Left colon (tissue), 2 donors: ENCODE measurements around the gene GRIFIN. TPM values are rescaled to one million over a fixed set of nuclear protein-coding genes. Genes with fewer than 3 reads are reported as not detected.

ENCODE experiments used
- ATAC-seq: fragments of 200-7000 bp; cut with Tn5 transposase; one replicate; pipeline ENCODE4 v1.9.1; 2020; ENCODE audit warnings: mild to moderate bottlenecking, moderate library complexity
- DNase-seq, 2 donors: peaks; one replicate each; pipeline ENCODE4 v3.0.0-alpha.2; 2020
- intact Hi-C, 2 donors: fragments of 100-400 bp; cut with DNase I in 1 of 2; cut with micrococcal nuclease in 1 of 2; formaldehyde crosslinking; loops; one replicate each; pipeline versions ENCODE4 v1.11.2 to v1.14.0; 2022; cut with DNase I, micrococcal nuclease
- total RNA-seq, 2 donors: library from RNA; stranded (reverse); fragmentation: NEBNext Ultra II Directional; extraction: Animal tissue kit (Norgen Biotek cat#: 25700); gene quantifications; one replicate each; pipeline ENCODE4 v1.2.1, GENCODE V29; 2021
- donor health status: DM: no; HTN: no; CAD: no.
- donor health status: DM: yes; HTN: yes; CAD: no.

GRIFIN gene
- total RNA-seq, 2 donors from 2014 or later = not detected

- DNase-seq (no peak), ATAC-seq (no peak)
- intact Hi-C loops = no loop called here
Measured at GRCh38 chr7:2484868-2485267, 8.7 kb upstream of the GRIFIN start.

- ATAC-seq (peak; percentile 46), DNase-seq (peak in 1 of 2 donors; percentile 17)
- intact Hi-C loops = no loop called here
Measured at GRCh38 chr7:2483494-2483893, 7.3 kb upstream of the GRIFIN start.

- no peak for ATAC-seq
- intact Hi-C loops = no loop called here
- peak in 1 of 2 donors; percentile 3 for DNase-seq
Measured at GRCh38 chr7:2482725-2483451, 6.7 kb upstream of the GRIFIN start.

GRCh38 chr7:2481195-2481594 lies 5.0 kb upstream of the GRIFIN start:
- intact Hi-C loops = no loop called here
- ATAC-seq (no peak), DNase-seq (no peak)

GRCh38 chr7:2480070-2480408 lies 3.8 kb upstream of the GRIFIN start:
- intact Hi-C loops = no loop called here
- DNase-seq (no peak), ATAC-seq (no peak)

- intact Hi-C loops = no loop called here
- ATAC-seq (no peak), DNase-seq (no peak)
Measured at GRCh38 chr7:2479276-2480069, 3.3 kb upstream of the GRIFIN start.

GRCh38 chr7:2478800-2479199 lies 2.6 kb upstream of the GRIFIN start:
- DNase-seq (peak in 1 of 2 donors; percentile 33), ATAC-seq (peak; percentile 27)
- intact Hi-C loops = no loop called here

GRCh38 chr7:2478399-2478785 lies 2.2 kb upstream of the GRIFIN start:
- DNase-seq (peak; percentile 78 to 82), ATAC-seq (peak; percentile 91)
- intact Hi-C loops = no loop called here

- peak; percentile 53 to 77 for DNase-seq
- intact Hi-C loops = no loop called here
- peak; percentile 88 for ATAC-seq
Measured at GRCh38 chr7:2477447-2478398, 1.5 kb upstream of the GRIFIN start.

- intact Hi-C loops = no loop called here
- ATAC-seq = no peak
- no peak for DNase-seq
Measured at GRCh38 chr7:2476776-2477446, 713 bp upstream of the GRIFIN start.

GRCh38 chr7:2475678-2476015 lies 551 bp downstream of the GRIFIN start:
- DNase-seq = no peak
- intact Hi-C loops = no loop called here
- ATAC-seq = no peak

GRCh38 chr7:2474813-2475677 lies 1.2 kb downstream of the GRIFIN start:
- no peak for DNase-seq
- no peak for ATAC-seq
- intact Hi-C loops = no loop called here

- ATAC-seq (no peak), DNase-seq (no peak)
- intact Hi-C loops = no loop called here
Measured at GRCh38 chr7:2474224-2474623, 2.0 kb downstream of the GRIFIN start.

- DNase-seq = no peak
- intact Hi-C loops = no loop called here
- ATAC-seq = no peak
Measured at GRCh38 chr7:2473496-2474180, 2.6 kb downstream of the GRIFIN start.

GRCh38 chr7:2472739-2473138 lies 3.5 kb downstream of the GRIFIN start:
- no peak for ATAC-seq
- intact Hi-C loops = no loop called here
- no peak for DNase-seq

GRCh38 chr7:2471396-2471795 lies 4.8 kb downstream of the GRIFIN start:
- ATAC-seq (no peak), DNase-seq (no peak)
- intact Hi-C loops = no loop called here

GRCh38 chr7:2471022-2471329 lies 5.2 kb downstream of the GRIFIN start:
- intact Hi-C loops = no loop called here
- ATAC-seq = no peak
- DNase-seq = no peak
